Measurements from ENCODE around the gene PIK3CA.

PIK3CA gene

DNA sequence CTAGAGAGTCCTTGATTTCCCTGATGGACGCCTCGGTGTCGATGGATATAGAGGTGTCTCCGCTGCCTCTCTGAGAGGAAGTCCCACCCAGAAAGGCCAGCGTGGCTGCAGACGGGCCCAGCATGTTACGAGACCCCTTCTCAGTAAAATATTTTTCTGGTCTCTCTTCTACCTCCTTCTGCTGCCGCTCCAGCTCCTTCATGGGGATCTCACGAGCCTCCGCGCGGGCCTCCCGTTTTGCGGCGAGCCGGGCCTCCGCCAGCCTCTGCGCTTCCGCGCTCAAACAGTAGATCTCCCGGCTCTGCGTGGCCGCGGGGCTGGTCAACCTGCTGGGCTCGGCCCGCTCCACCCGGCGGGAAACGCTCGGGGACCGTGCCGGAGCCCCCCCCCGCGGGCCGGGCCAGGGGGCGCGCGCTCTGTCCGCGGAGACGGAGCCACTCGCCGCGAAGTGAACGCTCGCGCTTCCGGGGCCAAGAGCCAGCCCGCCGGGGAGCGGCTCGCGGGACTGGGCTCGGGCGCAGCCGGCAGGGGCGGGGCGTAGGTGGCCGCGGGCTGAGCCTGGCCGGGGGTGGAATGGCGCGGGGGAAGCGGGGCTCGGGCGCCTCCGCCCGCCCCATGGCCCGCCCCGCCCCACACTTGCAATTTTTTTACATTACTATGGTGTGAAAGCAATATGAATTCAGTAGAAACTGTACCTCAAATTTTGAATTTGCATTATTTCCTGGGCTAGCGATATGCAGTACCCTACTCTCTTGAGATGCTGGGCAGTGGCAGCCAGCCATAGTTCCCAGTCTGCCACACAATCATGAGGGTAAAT, 113.0 kb downstream of the PIK3CA start:
- H3K4me2 ChIP-seq (ENCODE audit: insufficient read depth, low read length, poor library complexity, severe bottlenecking): peak overlapping the region; percentile 49
- no CpG with 5 or more reads among the region's 71 CpGs for WGBS, 2 donors (ENCODE audit: extremely low coverage in 2 of 2, insufficient read length in 2 of 2, insufficient replicate concordance in 1 of 2)
- DNase-seq (ENCODE audit: low spot score): peak; percentile 29
- H4K8ac ChIP-seq (ENCODE audit: low read depth, low read length): no peak overlapping the region
- no peak overlapping the region for H2BK12ac ChIP-seq (ENCODE audit: low read length)
- peak overlapping the region; percentile 20 for H3K23ac ChIP-seq (ENCODE audit: low read depth, low read length, poor library complexity)
- H3K79me1 ChIP-seq (ENCODE audit: low read depth, low read length): no peaks in the 10 kb centered on the region
- H3K9me3 ChIP-seq (replicated peaks in 1 of 2; ENCODE audit: control insufficient read depth in 2 of 2, insufficient read depth in 1 of 2, low read depth in 1 of 2, low read length in 2 of 2): peaks cover 0 to 17% of the 10 kb centered on the region in 2 donors
- no peaks in the 10 kb centered on the region for H3K4me1 ChIP-seq (ENCODE audit: control insufficient read depth in 2 of 2, insufficient read depth in 1 of 2, low read depth in 1 of 2, low read length in 2 of 2)
- no peak overlapping the region for H2AK5ac ChIP-seq (ENCODE audit: low read depth, low read length)
- no peak overlapping the region for H2BK15ac ChIP-seq (ENCODE audit: low read length)
- no peak overlapping the region for H3K9ac ChIP-seq (ENCODE audit: low read depth, low read length, poor library complexity)
- H3K4me3 ChIP-seq (ENCODE audit: low read length in 2 of 2): peak overlapping the region; percentile 45 to 80
- H3K14ac ChIP-seq (ENCODE audit: low read length): no peak overlapping the region
- no peak overlapping the region for H4K91ac ChIP-seq (ENCODE audit: low read depth, low read length, poor library complexity)
- H3K27me3 ChIP-seq (ENCODE audit: control insufficient read depth in 3 of 3, insufficient read depth in 3 of 3, low read depth in 1 of 3, low read length in 3 of 3): peaks cover 0 to 3% (median 0%) of the 10 kb centered on the region in 3 experiments
- H3K4ac ChIP-seq (ENCODE audit: low read length): no peak overlapping the region
- peak overlapping the region; percentile 18 for H2BK120ac ChIP-seq (ENCODE audit: low read depth, low read length)
- peak overlapping the region; percentile 87 for H2AFZ ChIP-seq (ENCODE audit: low read length)
- no peak overlapping the region for H2BK5ac ChIP-seq (ENCODE audit: low read length)
- no peaks in the 10 kb centered on the region for H3K36me3 ChIP-seq (replicated peaks in 1 of 2; ENCODE audit: control insufficient read depth in 2 of 2, insufficient read depth in 2 of 2, low read length in 2 of 2)
- no peak overlapping the region for H3K27ac ChIP-seq (replicated peaks; ENCODE audit: low read length)
- H3K18ac ChIP-seq (ENCODE audit: low read length): peak overlapping the region; percentile 92

DNA sequence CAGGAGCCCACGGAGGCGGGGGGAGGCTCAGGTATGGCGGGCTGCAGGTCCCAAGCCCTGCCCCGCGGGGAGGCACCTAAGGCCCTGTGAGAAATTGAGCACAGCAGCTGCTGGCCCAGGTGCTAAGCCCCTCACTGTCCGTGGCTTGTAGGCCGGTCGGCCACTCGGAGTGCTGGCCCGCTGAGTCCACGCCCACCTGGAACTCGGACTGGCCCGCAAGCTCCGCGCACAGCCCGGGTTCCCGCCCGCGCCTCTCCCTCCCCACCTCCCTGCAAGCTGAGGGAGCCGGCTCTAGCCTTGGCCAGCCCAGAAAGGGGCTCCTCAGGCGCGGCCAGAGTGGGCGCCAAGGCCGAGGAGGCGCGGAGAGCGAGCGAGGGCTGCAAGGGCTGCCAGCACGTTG, 115.0 kb downstream of the PIK3CA start:
- peaks cover 0 to 3% (median 0%) of the 10 kb centered on the region in 3 experiments for H3K27me3 ChIP-seq (ENCODE audit: control insufficient read depth in 3 of 3, insufficient read depth in 3 of 3, low read depth in 1 of 3, low read length in 3 of 3)
- H3K23ac ChIP-seq (ENCODE audit: low read depth, low read length, poor library complexity): no peak overlapping the region
- H2BK15ac ChIP-seq (ENCODE audit: low read length): no peak overlapping the region
- H4K8ac ChIP-seq (ENCODE audit: low read depth, low read length): no peak overlapping the region
- no peak overlapping the region for H2AK5ac ChIP-seq (ENCODE audit: low read depth, low read length)
- H3K4me2 ChIP-seq (ENCODE audit: insufficient read depth, low read length, poor library complexity, severe bottlenecking): no peak overlapping the region
- no peaks in the 10 kb centered on the region for H3K79me1 ChIP-seq (ENCODE audit: low read depth, low read length)
- H3K14ac ChIP-seq (ENCODE audit: low read length): no peak overlapping the region
- H3K36me3 ChIP-seq (replicated peaks in 1 of 2; ENCODE audit: control insufficient read depth in 2 of 2, insufficient read depth in 2 of 2, low read length in 2 of 2): no peaks in the 10 kb centered on the region
- H3K9ac ChIP-seq (ENCODE audit: low read depth, low read length, poor library complexity): no peak overlapping the region
- no peak for DNase-seq (ENCODE audit: low spot score)
- no peak overlapping the region for H2BK5ac ChIP-seq (ENCODE audit: low read length)
- WGBS, 2 donors (ENCODE audit: extremely low coverage in 2 of 2, insufficient read length in 2 of 2, insufficient replicate concordance in 1 of 2): no CpG with 5 or more reads among the region's 29 CpGs
- H2BK120ac ChIP-seq (ENCODE audit: low read depth, low read length): no peak overlapping the region
- no peak overlapping the region for H4K91ac ChIP-seq (ENCODE audit: low read depth, low read length, poor library complexity)
- H3K4me1 ChIP-seq (ENCODE audit: control insufficient read depth in 2 of 2, insufficient read depth in 1 of 2, low read depth in 1 of 2, low read length in 2 of 2): no peaks in the 10 kb centered on the region
- H3K18ac ChIP-seq (ENCODE audit: low read length): no peak overlapping the region
- H3K4ac ChIP-seq (ENCODE audit: low read length): no peak overlapping the region
- H3K27ac ChIP-seq (replicated peaks; ENCODE audit: low read length): no peak overlapping the region
- H2BK12ac ChIP-seq (ENCODE audit: low read length): no peak overlapping the region
- no peak overlapping the region for H2AFZ ChIP-seq (ENCODE audit: low read length)
- H3K4me3 ChIP-seq (ENCODE audit: low read length in 2 of 2): no peak overlapping the region
- peaks cover 0 to 17% of the 10 kb centered on the region in 2 donors for H3K9me3 ChIP-seq (replicated peaks in 1 of 2; ENCODE audit: control insufficient read depth in 2 of 2, insufficient read depth in 1 of 2, low read depth in 1 of 2, low read length in 2 of 2)

DNA sequence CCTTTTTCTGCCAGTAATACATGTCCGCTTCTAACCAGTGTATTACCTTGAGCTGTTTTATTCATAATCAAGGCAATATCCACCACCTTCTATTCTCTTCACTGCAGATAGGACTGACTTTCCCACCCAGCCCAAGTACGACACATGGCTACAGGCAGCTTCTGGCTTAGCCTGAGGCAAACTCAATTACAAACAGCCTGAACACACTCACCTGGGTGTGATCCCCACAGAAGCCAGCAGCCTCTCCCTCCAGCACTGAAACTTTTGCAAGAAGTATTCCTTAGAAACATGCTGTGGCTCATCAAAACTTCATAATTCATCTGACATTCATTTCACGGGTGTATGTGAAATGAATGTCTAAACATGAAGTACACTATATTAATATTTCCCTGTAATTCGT, 116.3 kb downstream of the PIK3CA start:
- Histone ChIP-seq H2BK12ac (ENCODE audit: low read length) (no peak overlapping the region), H3K9me3 (replicated peaks in 1 of 2; ENCODE audit: control insufficient read depth in 2 of 2, insufficient read depth in 1 of 2, low read depth in 1 of 2, low read length in 2 of 2) (peaks cover 0 to 17% of the 10 kb centered on the region in 2 donors), H3K4me3 (ENCODE audit: low read length in 2 of 2) (no peak overlapping the region), H2AFZ (ENCODE audit: low read length) (no peak overlapping the region), H3K27ac (replicated peaks; ENCODE audit: low read length) (no peak overlapping the region), H3K18ac (ENCODE audit: low read length) (no peak overlapping the region), H3K4ac (ENCODE audit: low read length) (no peak overlapping the region), H4K91ac (ENCODE audit: low read depth, low read length, poor library complexity) (no peak overlapping the region), H2BK120ac (ENCODE audit: low read depth, low read length) (no peak overlapping the region), H2BK15ac (ENCODE audit: low read length) (no peak overlapping the region), H2BK5ac (ENCODE audit: low read length) (no peak overlapping the region), H3K4me2 (ENCODE audit: insufficient read depth, low read length, poor library complexity, severe bottlenecking) (no peak overlapping the region), H3K79me1 (ENCODE audit: low read depth, low read length) (no peaks in the 10 kb centered on the region), H3K4me1 (ENCODE audit: control insufficient read depth in 2 of 2, insufficient read depth in 1 of 2, low read depth in 1 of 2, low read length in 2 of 2) (no peaks in the 10 kb centered on the region), H3K23ac (ENCODE audit: low read depth, low read length, poor library complexity) (no peak overlapping the region), H3K27me3 (ENCODE audit: control insufficient read depth in 3 of 3, insufficient read depth in 3 of 3, low read depth in 1 of 3, low read length in 3 of 3) (peaks cover 0 to 3% (median 2%) of the 10 kb centered on the region in 3 experiments), H3K36me3 (replicated peaks in 1 of 2; ENCODE audit: control insufficient read depth in 2 of 2, insufficient read depth in 2 of 2, low read length in 2 of 2) (no peaks in the 10 kb centered on the region), H3K9ac (ENCODE audit: low read depth, low read length, poor library complexity) (no peak overlapping the region), H4K8ac (ENCODE audit: low read depth, low read length) (no peak overlapping the region), H2AK5ac (ENCODE audit: low read depth, low read length) (no peak overlapping the region), H3K14ac (ENCODE audit: low read length) (no peak overlapping the region)
- DNase-seq (ENCODE audit: low spot score): no peak
- no CpG with 5 or more reads among the region's 4 CpGs for WGBS, 2 donors (ENCODE audit: extremely low coverage in 2 of 2, insufficient read length in 2 of 2, insufficient replicate concordance in 1 of 2)

DNA sequence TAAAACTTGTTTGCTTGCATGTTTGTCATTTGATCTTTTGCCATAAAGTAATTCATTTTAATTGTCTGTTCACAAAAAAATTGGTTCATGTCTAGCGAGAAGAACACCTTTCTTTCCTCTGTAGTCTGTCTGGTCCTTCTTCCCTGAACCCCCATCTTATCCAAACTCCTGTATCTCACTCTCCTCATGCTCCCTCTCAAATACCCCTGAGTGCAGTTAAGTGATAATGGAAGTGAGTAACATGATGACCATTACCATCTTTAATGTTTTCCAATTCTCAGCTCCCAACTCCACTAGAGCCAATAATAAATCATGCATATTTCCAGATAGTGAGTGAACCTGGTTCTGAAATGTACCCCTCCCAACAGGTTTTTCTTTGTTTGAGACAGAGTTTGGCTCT, 116.9 kb downstream of the PIK3CA start:
- no CpG with 5 or more reads among the region's 1 CpG for WGBS, 2 donors (ENCODE audit: extremely low coverage in 2 of 2, insufficient read length in 2 of 2, insufficient replicate concordance in 1 of 2)
- peaks cover 0 to 13% of the 10 kb centered on the region in 2 donors for H3K9me3 ChIP-seq (replicated peaks in 1 of 2; ENCODE audit: control insufficient read depth in 2 of 2, insufficient read depth in 1 of 2, low read depth in 1 of 2, low read length in 2 of 2)
- H4K8ac ChIP-seq (ENCODE audit: low read depth, low read length): no peak overlapping the region
- no peak overlapping the region for H3K4me3 ChIP-seq (ENCODE audit: low read length in 2 of 2)
- no peak for DNase-seq (ENCODE audit: low spot score)
- no peak overlapping the region for H2AK5ac ChIP-seq (ENCODE audit: low read depth, low read length)
- no peak overlapping the region for H3K9ac ChIP-seq (ENCODE audit: low read depth, low read length, poor library complexity)
- H2BK15ac ChIP-seq (ENCODE audit: low read length): no peak overlapping the region
- no peaks in the 10 kb centered on the region for H3K79me1 ChIP-seq (ENCODE audit: low read depth, low read length)
- H3K4me1 ChIP-seq (ENCODE audit: control insufficient read depth in 2 of 2, insufficient read depth in 1 of 2, low read depth in 1 of 2, low read length in 2 of 2): no peaks in the 10 kb centered on the region
- no peak overlapping the region for H2BK120ac ChIP-seq (ENCODE audit: low read depth, low read length)
- no peak overlapping the region for H2BK5ac ChIP-seq (ENCODE audit: low read length)
- H2BK12ac ChIP-seq (ENCODE audit: low read length): no peak overlapping the region
- no peak overlapping the region for H2AFZ ChIP-seq (ENCODE audit: low read length)
- no peak overlapping the region for H3K4ac ChIP-seq (ENCODE audit: low read length)
- H3K18ac ChIP-seq (ENCODE audit: low read length): no peak overlapping the region
- no peak overlapping the region for H3K14ac ChIP-seq (ENCODE audit: low read length)
- peaks cover 0 to 2% (median under 1%) of the 10 kb centered on the region in 3 experiments for H3K27me3 ChIP-seq (ENCODE audit: control insufficient read depth in 3 of 3, insufficient read depth in 3 of 3, low read depth in 1 of 3, low read length in 3 of 3)
- H3K27ac ChIP-seq (replicated peaks; ENCODE audit: low read length): no peak overlapping the region
- H3K36me3 ChIP-seq (replicated peaks in 1 of 2; ENCODE audit: control insufficient read depth in 2 of 2, insufficient read depth in 2 of 2, low read length in 2 of 2): no peaks in the 10 kb centered on the region
- H4K91ac ChIP-seq (ENCODE audit: low read depth, low read length, poor library complexity): no peak overlapping the region
- H3K23ac ChIP-seq (ENCODE audit: low read depth, low read length, poor library complexity): no peak overlapping the region
- no peak overlapping the region for H3K4me2 ChIP-seq (ENCODE audit: insufficient read depth, low read length, poor library complexity, severe bottlenecking)

All from neuronal stem cell (in vitro differentiated cells).